Measurements from ENCODE around the gene COG6.

DNA sequence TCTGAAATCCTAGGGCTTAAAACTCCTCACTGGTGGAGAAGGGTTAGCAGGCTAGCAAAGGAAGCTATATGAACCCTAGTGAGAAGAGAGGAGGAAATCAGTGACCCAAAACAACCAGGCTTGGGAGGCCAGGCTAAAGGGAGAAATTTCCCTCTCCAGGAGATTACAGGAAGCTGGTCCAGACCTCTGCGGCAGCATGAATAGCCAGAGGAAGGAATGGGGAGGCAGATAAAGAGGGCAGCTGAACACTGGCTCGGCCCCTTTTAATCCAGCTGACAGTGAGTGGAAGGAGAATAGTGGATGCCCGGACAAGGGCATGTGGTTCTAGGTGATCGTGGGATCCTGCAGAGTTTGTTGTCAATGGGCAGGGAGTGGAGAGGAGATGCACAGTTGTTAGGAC lies 130.6 kb downstream of the COG6 start:
- TF ChIP-seq, protein P1, sequence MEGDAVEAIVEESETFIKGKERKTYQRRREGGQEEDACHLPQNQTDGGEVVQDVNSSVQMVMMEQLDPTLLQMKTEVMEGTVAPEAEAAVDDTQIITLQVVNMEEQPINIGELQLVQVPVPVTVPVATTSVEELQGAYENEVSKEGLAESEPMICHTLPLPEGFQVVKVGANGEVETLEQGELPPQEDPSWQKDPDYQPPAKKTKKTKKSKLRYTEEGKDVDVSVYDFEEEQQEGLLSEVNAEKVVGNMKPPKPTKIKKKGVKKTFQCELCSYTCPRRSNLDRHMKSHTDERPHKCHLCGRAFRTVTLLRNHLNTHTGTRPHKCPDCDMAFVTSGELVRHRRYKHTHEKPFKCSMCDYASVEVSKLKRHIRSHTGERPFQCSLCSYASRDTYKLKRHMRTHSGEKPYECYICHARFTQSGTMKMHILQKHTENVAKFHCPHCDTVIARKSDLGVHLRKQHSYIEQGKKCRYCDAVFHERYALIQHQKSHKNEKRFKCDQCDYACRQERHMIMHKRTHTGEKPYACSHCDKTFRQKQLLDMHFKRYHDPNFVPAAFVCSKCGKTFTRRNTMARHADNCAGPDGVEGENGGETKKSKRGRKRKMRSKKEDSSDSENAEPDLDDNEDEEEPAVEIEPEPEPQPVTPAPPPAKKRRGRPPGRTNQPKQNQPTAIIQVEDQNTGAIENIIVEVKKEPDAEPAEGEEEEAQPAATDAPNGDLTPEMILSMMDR (IDR thresholded peaks at IDR 0.05; ENCODE audit: insufficient read depth, low read depth, low read length): no peak
- no peak for TF ChIP-seq EZH2 (IDR thresholded peaks at IDR 0.05; ENCODE audit: insufficient read depth, low read length)

Measured in astrocyte (in vitro differentiated cells and primary cell).